ENCODE results near the gene MRPL47. TPM values are rescaled to one million over a fixed set of nuclear protein-coding genes. Genes with fewer than 3 reads are reported as not detected.

The MRPL47 gene
- total and polyA plus RNA-seq, 9 of the 15 experiments (the other 6 are each of a cell fraction or from before 2014, with no cell fraction given) = 101 to 437 (median 141) TPM

DNA sequence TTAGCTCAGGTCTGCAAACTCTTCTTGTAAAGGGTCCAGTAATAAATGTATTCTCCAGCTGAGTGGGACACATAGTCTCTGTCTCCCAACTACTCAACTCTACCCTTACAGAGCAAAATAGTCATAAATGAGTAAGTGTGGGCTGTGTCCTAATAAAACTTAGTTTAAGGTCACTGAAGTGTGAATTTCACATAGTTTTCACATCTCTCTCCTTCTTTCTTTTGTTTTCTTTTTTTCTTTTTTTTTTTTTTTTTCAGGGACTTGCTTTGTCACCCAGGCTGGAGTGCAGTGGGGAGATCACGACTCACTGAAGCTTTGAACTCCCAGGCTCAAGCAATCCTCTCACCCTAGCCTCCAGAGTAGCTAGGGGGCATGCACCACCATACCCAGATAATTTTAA lies 43.6 kb downstream of the MRPL47 start:
- ChIA-PET CTCF (ENCODE audit: low intra/inter-chr PET ratio) (interaction anchor here (0.7 kb wide), 1 partner anchor 111 kb away, joined by 5 read pairs; no protein-coding TSS in a partner anchor), POLR2A (interaction anchor here (0.7 kb wide), 1 partner anchor 233 kb away, joined by 4 read pairs; no protein-coding TSS in a partner anchor)
- DNase-seq (ENCODE audit: extremely low read depth in 1 of 4, low spot score in 3 of 4) = no peak
- no peak for ATAC-seq
- no peaks in the 10 kb centered on the region for H3K9me1 ChIP-seq (ENCODE audit: control insufficient read depth, insufficient read depth, low read length)
- in situ Hi-C loops (cut with MboI) = loop anchor here (5.0 to 25.0 kb wide), 2 partner anchors 233 to 548 kb away; no protein-coding TSS in a partner anchor
- peaks cover 8 to 9% of the 10 kb centered on the region in 2 experiments; a peak in 3 of 5 replicates for H3K4me1 ChIP-seq (replicated peaks in 1 of 2; ENCODE audit: control insufficient read depth in 2 of 2, insufficient read depth in 2 of 2, low read length in 2 of 2)
- no peak overlapping the region for H2AFZ ChIP-seq (ENCODE audit: low read depth, low read length)
- no peak overlapping the region for H3K27ac ChIP-seq (ENCODE audit: extremely low read depth, low read depth, low read length)
- intact Hi-C loops (cut with micrococcal nuclease) = loop anchor here (2.0 kb wide), 1 partner anchor 492 kb away; no protein-coding TSS in a partner anchor
- peaks cover 27% of the 10 kb centered on the region for H3K79me2 ChIP-seq (ENCODE audit: control insufficient read depth, insufficient read depth, low read length)
- no TSS peak for BruUV-seq (replicated peaks)
- H3K9me3 ChIP-seq (replicated peaks; ENCODE audit: control insufficient read depth, insufficient read depth, low read depth, low read length) = no peaks in the 10 kb centered on the region
- 0 out of 3 replicates have a peak, but pooled peaks cover 1% of the 10 kb centered on the region for H3K36me3 ChIP-seq (ENCODE audit: control insufficient read depth, insufficient read depth, low read length)
- no CpG with 5 or more reads among the region's 1 CpG for WGBS (ENCODE audit: insufficient coverage, low coverage, missing lambda C conversion rate)
- FAIRE-seq = no peak
- H3K4me3 ChIP-seq = no peak overlapping the region
- no peak overlapping the region for H3K4me2 ChIP-seq (ENCODE audit: insufficient read depth, low read length)
- no peak overlapping the region for H3K9ac ChIP-seq (ENCODE audit: insufficient read depth in 1 of 2, low read depth in 2 of 2, low read length in 2 of 2)
- H3K27me3 ChIP-seq (ENCODE audit: control insufficient read depth in 2 of 2, insufficient read depth in 2 of 2, low read length in 2 of 2) = no peaks in the 10 kb centered on the region
- TF ChIP-seq CHD2 (IDR thresholded peaks at IDR 0.05; ENCODE audit: low read depth, low read length) = no peak
- no peak for TF ChIP-seq STAT5B (CRISPR knock-in tag; IDR thresholded peaks at IDR 0.05)
- TF ChIP-seq, protein P1, sequence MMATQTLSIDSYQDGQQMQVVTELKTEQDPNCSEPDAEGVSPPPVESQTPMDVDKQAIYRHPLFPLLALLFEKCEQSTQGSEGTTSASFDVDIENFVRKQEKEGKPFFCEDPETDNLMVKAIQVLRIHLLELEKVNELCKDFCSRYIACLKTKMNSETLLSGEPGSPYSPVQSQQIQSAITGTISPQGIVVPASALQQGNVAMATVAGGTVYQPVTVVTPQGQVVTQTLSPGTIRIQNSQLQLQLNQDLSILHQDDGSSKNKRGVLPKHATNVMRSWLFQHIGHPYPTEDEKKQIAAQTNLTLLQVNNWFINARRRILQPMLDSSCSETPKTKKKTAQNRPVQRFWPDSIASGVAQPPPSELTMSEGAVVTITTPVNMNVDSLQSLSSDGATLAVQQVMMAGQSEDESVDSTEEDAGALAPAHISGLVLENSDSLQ (IDR thresholded peaks at IDR 0.05) = no peak
- no peak for TF ChIP-seq ZNF384 (IDR thresholded peaks at IDR 0.05; ENCODE audit: low read depth, low read length)
- TF ChIP-seq SAFB (IDR thresholded peaks at IDR 0.05; ENCODE audit: borderline replicate concordance, low read depth, low read length) = no peak
- TF ChIP-seq GABPB1 (CRISPR knock-in tag; IDR thresholded peaks at IDR 0.05) = no peak
- H4K20me1 ChIP-seq (replicated peaks; ENCODE audit: control insufficient read depth, insufficient read depth, low read length) = no peaks in the 10 kb centered on the region; the same call in 1 of the 2 replicates
